HG02623 (cell line): ENCODE measurements around the gene YJEFN3.

Experiments used
- ATAC-seq: cut with Tn5 transposase; IDR thresholded peaks from one replicate; pipeline ENCODE4 v1.9.1; 2021; ENCODE audit warnings: moderate library complexity; ENCODE audit not compliant: unreplicated experiment

Gene YJEFN3, protein sequence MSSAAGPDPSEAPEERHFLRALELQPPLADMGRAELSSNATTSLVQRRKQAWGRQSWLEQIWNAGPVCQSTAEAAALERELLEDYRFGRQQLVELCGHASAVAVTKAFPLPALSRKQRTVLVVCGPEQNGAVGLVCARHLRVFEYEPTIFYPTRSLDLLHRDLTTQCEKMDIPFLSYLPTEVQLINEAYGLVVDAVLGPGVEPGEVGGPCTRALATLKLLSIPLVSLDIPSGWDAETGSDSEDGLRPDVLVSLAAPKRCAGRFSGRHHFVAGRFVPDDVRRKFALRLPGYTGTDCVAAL

DNA sequence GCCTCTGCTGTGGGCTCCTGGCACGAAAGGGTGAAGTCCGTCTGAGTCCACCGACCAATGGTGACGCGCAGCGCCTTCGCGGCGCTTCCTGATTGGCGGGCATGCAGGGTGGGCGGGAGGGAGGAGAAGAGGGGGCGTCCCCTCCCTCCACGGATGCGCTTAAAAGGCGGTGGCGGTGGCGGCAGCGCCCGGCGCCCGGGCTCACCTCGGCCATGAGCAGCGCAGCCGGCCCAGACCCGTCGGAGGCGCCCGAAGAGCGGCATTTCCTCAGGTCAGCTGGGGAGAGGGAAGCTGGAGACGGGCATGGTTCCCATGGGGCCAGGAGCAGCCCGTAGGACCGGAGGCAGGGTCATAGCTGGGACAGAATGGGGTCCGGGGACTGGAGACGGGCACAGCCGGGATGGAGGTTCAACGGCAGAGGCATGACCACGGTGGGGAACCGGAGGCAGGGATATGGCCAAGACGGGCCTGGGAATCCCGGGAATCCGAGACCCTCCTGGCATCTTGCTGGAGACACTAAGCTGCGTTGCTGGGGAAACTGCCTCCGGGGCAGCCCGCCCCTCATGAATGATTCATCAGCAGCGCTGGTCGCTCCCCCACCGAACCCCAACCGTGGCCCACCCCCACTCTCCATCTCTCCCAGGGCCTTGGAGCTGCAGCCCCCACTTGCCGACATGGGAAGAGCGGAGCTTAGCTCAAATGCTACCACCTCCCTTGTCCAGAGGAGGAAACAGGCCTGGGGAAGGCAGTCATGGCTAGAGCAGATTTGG is at the start of gene YJEFN3:
Gene YJEFN3, plus strand, starts transcription at position 191 of the 770 bp plus-strand sequence. Its CDS starts 22 bp downstream, at position 213.
- no peak for ATAC-seq

DNA sequence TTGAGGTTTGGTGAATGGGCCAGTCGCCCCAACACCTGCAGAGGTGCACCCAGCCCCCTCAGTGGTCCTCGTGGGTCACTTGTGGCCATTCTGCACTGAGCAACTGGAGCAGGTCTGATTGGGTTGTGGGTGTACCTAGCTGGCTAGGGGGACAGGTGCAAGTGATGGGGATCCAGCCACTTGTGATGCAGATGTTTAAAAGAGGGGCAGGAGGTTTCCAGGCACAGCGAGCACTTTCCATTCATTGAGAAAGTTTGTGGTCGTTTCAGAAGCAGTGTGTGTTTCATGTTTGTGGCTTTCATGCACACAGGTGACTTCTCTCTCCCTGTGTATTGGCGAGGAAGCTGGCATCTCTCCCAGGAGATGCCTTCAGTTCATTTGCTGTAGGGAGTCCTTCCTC is 48.0 kb upstream of the YJEFN3 start:
- ATAC-seq, result no peak

DNA sequence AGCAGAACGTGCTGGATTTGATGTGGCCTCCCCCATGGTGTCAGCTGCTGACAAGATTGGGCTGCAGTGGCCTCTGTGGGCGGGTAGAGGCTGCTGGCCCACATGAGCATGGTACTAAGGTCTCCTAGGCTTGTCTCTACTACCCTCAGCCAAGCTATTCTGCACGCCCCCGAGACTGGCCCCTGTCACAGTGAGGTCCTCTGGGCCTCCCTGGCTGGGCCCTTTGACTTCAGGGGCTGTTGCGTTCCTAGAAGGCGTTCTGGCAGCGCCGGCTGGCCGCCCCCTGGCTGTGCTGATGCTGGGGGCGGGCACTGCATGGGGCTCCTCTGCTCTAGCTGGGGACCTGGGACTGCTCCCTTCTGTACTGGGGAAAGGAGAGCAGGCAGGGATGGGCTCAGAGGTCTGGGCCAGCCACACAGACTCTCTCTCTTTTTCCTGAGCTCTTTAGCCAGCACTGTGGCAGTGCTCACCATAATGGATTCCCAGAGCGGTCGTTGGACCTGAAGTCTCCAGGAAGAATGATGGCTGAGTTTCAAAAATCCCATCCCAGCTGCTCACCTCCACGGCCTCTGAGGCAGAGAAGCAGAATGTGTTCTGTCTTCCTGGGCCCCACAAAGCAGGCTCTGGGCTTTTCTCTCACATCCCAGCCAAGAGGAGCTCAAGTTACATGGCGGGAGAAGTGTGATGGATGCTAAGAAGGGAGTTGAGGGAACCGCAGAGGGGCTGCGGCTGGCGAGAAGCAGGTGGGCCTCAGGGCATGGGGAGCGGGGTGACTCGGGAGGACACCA is 45.7 kb upstream of the YJEFN3 start:
- ATAC-seq, result no peak

DNA sequence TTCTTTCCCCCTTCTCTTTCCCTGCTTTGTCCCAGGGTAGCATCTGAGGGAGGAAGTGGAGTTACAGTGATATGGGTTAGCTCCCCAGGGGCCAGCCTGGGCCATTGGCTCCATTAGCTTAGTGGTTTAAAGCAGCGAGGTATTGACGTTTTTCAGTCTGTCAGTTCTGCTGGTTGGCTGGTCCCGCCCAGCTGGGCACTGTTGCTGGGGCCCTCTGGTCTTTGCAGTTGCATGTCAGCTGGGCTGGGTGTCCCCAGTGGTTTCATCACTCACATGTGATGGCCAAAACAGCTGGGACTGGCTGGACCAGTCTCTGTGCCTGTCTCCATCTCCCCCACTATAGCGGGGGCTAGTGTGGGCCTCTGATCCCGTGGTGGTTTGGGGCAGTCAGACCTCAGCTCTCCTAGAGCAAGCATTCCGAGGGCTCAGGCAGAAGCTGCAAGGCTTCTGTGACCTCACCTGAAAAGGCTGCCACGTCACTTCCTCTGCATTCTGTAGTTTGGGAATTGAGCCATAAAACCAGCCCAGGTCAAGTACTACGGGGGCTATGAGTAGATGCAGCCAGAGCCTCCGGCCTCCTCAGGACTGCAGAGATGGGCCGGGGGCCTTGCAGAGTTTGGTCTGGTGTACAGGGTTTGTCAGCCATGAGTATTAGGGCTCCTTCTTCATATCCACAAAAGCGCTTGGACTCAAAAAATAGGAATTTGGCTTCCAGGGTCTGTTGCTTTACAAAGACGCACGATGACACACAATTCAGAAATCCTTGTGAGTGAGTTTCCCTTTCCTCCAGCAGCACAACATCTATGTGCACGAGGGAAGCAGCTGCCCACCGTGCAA is 43.3 kb upstream of the YJEFN3 start:
- ATAC-seq, result no peak

DNA sequence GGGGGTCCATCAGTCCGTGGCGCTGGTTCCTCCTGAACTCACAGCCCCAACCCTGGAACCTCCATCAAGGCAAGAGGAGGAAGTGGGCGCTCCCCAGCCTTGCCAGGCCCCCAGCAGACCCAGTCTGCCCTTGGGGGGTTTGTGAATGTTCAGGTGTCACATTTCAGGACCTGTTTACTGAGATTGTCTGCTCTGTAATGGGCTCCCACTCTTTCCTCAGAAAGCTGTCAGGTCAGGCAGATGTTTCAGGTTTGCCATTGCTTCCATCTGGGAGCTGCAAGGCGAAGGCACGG is 42.8 kb upstream of the YJEFN3 start:
- ATAC-seq, result no peak

DNA sequence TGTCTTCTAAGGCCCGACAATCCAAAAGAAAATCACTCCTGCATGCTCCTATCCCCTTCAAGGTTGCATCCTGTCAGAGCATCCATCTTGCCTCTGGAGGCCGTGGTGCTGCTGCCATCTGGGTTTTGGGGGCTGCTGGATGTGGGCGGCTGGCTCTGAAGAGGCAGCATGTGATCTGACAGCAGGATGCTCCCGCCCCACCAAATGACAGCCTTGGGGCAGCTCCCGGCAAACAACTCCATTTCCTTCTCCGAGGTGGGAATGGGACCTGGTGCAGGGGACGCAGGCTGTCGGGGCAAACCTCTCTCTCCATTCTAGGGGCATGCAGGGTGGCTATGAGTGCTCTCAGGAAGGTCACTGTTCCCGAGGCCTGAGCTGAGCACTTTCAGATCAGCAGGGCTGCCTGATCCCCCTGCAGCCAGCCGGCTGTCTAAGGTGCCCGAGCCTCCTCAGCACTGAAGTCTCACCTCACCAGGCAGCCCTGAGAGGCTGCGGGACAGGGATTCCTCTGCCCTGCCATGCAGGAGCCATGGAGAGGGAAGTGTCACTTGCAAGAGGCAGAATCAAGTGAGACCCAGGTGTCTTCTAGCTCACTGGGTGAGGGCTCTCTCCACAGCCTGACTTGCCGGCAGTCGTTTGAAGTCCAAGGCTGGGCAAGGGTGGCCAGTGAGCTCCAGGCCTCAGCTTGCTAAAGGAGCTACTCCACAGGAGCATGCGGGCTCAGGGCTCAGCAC is 42.2 kb upstream of the YJEFN3 start:
- no peak for ATAC-seq

DNA sequence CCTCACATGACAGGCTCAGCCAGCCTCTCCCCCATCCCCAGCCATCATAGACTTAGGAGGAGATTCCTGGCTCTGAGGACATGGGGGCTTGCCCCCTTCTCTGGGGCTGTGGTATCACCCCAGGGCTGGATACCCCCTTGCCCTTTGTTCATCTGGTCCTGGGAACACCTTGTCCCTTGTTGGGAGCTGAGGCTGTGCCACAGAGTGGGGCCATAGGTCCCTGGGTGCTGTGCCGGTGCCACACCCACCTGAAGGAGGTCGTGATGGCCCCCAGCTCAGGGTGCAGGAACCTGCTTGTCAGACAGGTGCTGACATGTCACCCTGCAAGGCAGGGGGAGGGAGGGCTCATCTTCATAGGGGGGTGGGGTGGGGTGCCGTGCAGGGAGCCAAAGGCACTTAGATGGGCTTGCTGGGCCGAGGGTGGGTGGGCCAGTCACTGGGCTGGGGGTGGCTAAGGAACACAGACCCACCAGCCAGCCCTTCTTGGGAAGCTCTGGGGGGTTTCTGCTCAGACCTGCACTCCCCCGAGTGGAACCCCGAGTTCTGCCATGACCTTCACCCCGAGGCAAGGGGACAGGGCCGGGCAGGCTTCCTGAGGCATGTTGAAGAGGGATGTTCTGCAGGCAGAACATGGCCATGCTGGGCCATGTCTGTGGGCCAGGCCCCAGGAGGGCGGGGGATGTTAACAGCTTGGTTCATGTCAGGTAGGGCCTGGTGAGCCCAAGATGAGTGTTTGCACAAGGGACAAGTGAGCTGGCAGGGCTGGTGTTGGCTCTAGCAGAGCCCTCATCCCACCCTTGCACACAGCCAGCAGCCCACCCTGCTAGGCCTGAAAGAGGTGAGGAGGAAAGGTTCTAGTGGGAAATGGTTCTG is 41.4 kb upstream of the YJEFN3 start:
- ATAC-seq, result no peak

DNA sequence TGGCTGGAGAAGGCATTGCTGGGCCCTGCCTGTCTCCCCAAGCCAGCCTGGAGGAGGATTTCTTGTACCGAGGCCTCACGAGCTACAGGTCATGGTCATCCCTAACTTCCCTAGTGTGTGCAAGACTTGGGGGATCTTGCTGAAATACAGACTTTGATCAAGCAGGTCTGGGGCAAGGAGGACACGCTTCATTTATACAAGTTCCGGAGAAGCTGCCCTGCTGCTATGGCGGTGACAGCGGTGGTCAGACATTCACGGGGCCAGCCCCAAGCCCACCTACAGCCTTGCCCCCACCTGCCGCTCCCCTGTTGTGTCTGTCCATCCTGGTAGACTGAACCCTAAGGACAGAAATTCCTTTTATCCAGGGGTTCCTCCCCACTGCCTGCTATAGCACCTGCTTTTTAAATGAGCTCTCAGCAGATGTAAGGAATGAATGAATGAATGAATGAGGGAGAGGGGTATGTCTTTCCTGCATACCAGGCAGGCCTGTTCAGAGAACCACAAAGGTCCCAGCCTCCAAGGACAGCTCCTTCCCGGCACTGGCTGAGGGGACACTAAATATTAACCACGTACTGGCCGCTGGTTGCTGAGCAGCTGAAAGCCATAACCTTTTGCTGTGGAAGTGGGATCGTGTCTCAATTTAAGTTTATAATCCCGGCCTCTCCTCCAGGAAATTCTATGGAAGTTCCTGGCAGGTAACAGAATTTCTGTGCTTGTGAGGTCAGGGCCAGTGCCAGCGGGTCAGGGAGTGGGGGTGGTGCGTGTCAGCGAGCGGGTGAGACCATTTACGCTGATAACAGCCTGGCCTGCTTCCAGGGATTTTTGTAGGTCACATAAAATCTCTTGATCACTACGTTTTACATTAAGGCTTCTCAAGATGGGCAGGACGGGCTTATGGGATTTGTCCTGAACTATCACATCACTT is 40.5 kb upstream of the YJEFN3 start:
- no peak for ATAC-seq

DNA sequence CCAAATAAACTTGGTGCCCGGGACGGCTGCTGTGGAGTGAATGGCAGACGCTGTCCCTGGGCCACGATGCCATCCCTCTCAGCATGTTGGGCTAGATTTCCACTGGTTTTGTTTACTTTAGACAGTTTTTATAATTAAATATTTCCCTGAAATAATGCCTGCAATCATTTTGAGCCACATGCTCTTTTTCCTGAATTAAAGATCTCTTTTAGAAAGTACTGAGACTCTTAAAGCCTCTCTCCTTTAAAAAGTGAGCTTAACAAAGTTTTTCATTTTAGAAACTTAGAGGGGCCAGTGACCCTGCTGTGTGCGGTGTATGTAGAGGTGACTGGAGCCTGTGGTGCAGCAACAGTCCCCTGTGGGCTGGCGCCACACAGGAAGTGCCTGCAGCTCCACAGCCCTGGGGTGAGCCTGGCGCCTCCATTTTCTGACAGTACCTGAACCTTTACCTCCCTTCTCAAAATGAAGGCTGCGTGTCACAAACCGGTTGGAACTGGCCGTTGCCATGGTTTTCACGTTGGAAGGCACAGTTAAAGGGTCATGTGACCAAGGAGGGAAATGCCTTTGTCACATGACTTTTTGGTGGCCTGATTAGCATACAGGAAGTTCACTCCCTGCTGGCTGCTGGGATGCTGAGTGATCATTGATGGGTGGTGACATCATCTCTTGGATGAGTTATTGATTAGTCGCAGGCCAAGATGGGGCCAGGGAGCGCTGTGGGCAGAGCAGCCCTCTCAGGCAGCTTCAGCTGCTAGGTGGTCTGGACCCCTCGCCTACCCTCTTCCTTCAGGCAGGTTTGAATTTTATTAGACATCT is 39.6 kb upstream of the YJEFN3 start:
- ATAC-seq, result peak; percentile 43

DNA sequence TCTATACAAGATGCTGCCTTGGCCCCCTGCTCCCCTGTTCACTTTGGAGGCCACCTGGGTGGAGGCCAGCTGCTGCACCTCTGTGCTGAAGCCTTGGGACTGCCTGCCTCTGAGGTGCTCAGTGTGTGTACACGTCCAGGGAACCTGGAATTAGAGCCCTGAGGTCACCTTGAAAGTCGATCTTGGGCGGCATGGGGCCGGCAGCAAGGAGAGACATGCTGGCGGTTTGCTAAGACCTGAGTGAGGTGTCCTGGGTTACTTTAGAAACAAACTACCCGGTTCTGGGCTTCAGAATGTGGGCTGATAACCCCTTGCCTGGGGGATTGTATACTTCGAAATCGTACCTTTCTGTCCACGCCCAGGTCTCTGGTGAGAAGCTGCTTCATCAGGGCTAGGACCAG is 38.9 kb upstream of the YJEFN3 start:
- no peak for ATAC-seq

DNA sequence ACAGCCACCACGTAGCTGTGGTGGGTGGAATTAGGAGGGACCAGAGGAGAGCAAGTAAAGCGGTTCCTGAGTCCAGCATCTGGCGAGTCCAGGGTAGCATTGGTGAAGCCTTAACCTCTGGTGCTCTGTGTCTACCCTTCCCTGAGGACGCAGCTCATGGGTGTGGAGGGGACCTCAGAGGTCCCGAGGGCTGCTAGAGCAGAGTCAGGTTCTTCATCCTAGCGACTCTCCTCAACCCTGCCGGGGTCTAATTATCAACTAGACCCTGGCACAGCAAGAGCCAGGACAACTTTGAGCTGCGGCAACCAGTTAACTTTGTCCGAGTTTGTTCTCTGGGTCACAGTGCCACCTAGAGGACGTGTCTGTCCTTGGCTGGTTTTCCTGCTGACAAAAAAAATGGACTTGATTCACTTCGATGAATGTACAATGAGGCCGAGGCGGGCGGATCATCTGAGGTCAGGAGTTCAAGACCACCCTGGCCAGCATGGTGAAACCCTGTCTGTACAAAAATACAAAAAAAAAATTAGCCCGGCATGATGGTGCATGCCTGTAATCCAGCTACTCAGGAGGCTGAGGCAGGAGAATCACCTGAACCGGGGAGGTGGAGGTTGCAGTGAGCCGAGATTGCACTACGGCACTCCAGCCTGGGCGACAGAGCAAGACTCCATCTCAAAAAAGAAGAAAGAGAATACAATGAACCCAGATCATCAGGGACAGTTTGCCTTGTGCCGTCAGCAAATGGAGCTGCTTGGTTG is 38.3 kb upstream of the YJEFN3 start:
- no peak for ATAC-seq

DNA sequence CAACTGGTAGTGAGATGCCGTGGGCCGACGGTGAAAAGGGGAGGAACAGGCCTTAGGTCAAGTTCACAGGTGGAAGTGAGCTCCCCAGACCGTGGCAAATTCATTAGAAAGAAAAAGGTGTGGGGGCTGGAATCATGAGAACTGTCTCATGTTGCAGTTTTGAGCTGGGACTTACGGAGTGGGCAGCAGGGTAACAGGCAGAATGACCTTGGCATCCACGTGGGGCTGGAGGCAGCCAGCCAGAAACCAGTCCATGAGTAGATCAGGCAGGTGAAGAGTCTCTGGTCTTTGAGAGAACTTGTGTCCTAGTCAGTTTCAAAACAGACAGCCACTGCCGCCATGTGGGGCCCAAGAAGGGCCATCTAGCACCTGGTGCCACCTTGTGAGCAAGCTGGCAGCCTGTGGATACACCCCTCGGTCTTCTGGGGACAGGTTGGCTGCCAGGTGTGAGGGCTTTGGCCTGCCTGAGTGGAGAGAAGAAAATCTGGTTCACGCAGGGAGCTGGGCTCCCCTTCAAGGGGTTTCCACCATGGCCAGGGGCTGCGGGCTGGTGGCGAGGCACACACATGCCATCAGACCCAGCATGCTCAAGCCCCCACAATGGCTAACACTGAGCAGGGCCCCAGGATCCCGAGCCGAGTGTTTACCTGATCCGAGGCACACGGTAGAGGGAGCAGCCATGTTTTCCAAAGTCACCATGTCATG is 37.2 kb upstream of the YJEFN3 start:
- no peak for ATAC-seq

DNA sequence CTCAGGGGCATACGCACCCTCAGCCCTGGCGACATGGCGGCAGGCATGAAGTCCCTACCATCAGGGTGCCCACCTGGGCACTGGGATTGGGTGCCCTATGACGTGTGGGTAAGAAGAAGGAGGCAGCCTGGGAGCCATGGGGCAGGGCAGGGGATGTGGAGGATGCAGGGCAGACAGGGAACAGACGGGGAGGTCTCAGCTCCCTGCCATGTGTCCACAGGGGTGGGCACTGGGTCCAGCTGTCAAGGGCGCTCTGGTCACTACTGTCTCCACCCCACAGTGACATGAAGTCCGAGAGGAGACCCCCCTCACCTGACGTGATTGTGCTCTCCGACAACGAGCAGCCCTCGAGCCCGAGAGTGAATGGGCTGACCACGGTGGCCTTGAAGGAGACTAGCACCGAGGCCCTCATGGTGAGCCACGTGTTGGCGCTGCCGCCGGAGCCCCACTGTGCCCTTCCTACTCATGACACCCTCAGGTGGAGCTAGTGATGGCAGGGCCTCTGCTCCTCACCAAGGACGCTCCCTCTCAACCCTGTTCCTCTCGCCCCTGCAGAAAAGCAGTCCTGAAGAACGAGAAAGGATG is 36.6 kb upstream of the YJEFN3 start:
- ATAC-seq, result no peak

DNA sequence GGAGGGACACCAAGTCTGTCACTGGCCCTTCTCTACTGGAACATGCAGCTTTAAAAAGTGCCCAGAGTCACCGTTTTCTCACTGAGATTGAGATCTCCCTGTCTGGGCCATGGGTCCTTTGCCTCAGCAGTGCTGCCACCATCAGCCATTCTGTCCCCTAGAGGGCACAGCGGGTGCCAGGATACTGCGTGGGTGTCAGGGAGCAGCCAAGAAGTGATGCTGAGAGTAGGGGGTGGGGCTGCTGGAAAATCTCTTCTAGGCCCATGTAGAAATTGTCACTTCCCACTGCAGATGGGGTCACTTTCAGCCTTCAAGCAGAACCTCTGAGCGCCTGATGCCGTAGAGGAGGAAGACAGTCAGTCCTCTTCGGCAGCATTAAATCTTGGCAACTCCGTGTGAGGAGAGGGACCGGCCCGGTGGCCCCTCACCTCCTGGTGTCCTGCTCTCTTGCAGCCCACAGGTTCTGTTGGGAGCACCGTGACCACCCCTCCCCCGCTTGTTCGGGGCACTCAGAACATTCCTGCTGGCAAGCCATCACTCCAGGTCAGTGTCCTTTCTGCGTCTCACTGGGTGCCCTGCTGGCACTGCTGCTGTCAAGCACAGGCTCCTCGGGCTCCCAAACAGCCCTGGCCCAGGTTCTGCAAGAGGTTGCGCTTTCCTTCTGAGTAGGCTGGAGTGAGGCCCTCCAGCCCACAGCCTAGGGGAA is 34.7 kb upstream of the YJEFN3 start:
- no peak for ATAC-seq
